NCI-H1092 (cell line): Measurements from ENCODE around the gene PI3.

Experiments
- DNase-seq: peaks from one replicate; lab custom pipeline; 2025; lab: John Stamatoyannopoulos, UW

Gene PI3

GRCh38 chr20:45187693-45188092 lies 13.0 kb downstream of the PI3 start:
- DNase-seq = no peak

- no peak for DNase-seq
These were observed 14.4 kb downstream of the PI3 start for GRCh38 chr20:45189067-45189609.

- no peak for DNase-seq
These were observed 15.2 kb downstream of the PI3 start for GRCh38 chr20:45189861-45190260.

- DNase-seq = no peak
These were observed 17.2 kb downstream of the PI3 start for GRCh38 chr20:45191926-45192325.

- DNase-seq = no peak
These were observed 18.6 kb downstream of the PI3 start for GRCh38 chr20:45193331-45193730.

GRCh38 chr20:45206725-45207124 lies 32.0 kb downstream of the PI3 start, which contains the start of gene SEMG1:
Gene SEMG1 (plus strand): TSS chr20:45207033. CDS start chr20:45207054, 21 bp downstream.
- no peak for DNase-seq

- no peak for DNase-seq
These were observed 35.2 kb downstream of the PI3 start for GRCh38 chr20:45209924-45210323.

- DNase-seq = no peak
These were observed 37.1 kb downstream of the PI3 start for GRCh38 chr20:45211569-45212474.

- no peak for DNase-seq
These were observed 38.1 kb downstream of the PI3 start for GRCh38 chr20:45212836-45213235.

GRCh38 chr20:45218124-45218523 lies 43.4 kb downstream of the PI3 start:
- no peak for DNase-seq

- no peak for DNase-seq
These were observed 43.9 kb downstream of the PI3 start for GRCh38 chr20:45218636-45219035.

GRCh38 chr20:45221076-45221475 lies 46.4 kb downstream of the PI3 start, which contains the start of gene SEMG2:
Gene SEMG2 (plus strand): TSS chr20:45221373. CDS start chr20:45221390, 17 bp downstream.
- no peak for DNase-seq

- DNase-seq = no peak
These were observed 48.4 kb downstream of the PI3 start for GRCh38 chr20:45223136-45223535.
